ENCODE results near the gene TMEM273.

TMEM273 gene

GRCh38 chr10:49177391-49178355 is 10.5 kb downstream of the TMEM273 start:
- peaks cover 17% of the 10 kb centered on the region for H3K27me3 ChIP-seq (ENCODE audit: insufficient read depth, low read depth, severe bottlenecking)
- H3K27ac ChIP-seq = no peak overlapping the region
- H3K36me3 ChIP-seq = no peaks in the 10 kb centered on the region
- no peaks in the 10 kb centered on the region for H3K9me3 ChIP-seq (ENCODE audit: severe bottlenecking)
- no peak for TF ChIP-seq CTCF (IDR thresholded peaks at IDR 0.05; ENCODE audit: low read depth, low read length)
- H3K4me3 ChIP-seq (ENCODE audit: low read depth, low read length) = no peak overlapping the region
- no peak for DNase-seq

GRCh38 chr10:49176310-49177268 is 11.6 kb downstream of the TMEM273 start:
- no peak for TF ChIP-seq CTCF (IDR thresholded peaks at IDR 0.05; ENCODE audit: low read depth, low read length)
- Histone ChIP-seq H3K27ac (no peak overlapping the region), H3K4me3 (ENCODE audit: low read depth, low read length) (no peak overlapping the region)

GRCh38 chr10:49175587-49176309 is 12.4 kb downstream of the TMEM273 start:
- H3K27ac ChIP-seq = no peak overlapping the region
- no peak for TF ChIP-seq CTCF (IDR thresholded peaks at IDR 0.05; ENCODE audit: low read depth, low read length)
- no peak overlapping the region for H3K4me3 ChIP-seq (ENCODE audit: low read depth, low read length)
- DNase-seq = no peak
- H3K36me3 ChIP-seq = no peaks in the 10 kb centered on the region
- H3K27me3 ChIP-seq (ENCODE audit: insufficient read depth, low read depth, severe bottlenecking) = peaks cover 13% of the 10 kb centered on the region
- no peaks in the 10 kb centered on the region for H3K9me3 ChIP-seq (ENCODE audit: severe bottlenecking)

More at GRCh38 chr10:49176310-49177268, 11.6 kb downstream of the TMEM273 start:
- Histone ChIP-seq H3K27me3 (ENCODE audit: insufficient read depth, low read depth, severe bottlenecking) (peaks cover 17% of the 10 kb centered on the region), H3K9me3 (ENCODE audit: severe bottlenecking) (no peaks in the 10 kb centered on the region), H3K36me3 (no peaks in the 10 kb centered on the region)
- DNase-seq = no peak

GRCh38 chr10:49174926-49175500 is 13.2 kb downstream of the TMEM273 start:
- Histone ChIP-seq H3K36me3 (no peaks in the 10 kb centered on the region), H3K27me3 (ENCODE audit: insufficient read depth, low read depth, severe bottlenecking) (peaks cover 12% of the 10 kb centered on the region), H3K4me3 (ENCODE audit: low read depth, low read length) (no peak overlapping the region), H3K27ac (no peak overlapping the region), H3K9me3 (ENCODE audit: severe bottlenecking) (no peaks in the 10 kb centered on the region)
- no peak for TF ChIP-seq CTCF (IDR thresholded peaks at IDR 0.05; ENCODE audit: low read depth, low read length)
- no peak for DNase-seq

- H3K4me3 ChIP-seq (ENCODE audit: low read depth, low read length) = no peak overlapping the region
- TF ChIP-seq CTCF (IDR thresholded peaks at IDR 0.05; ENCODE audit: low read depth, low read length) = no peak
- no peaks in the 10 kb centered on the region for H3K36me3 ChIP-seq
- DNase-seq = no peak
- H3K27ac ChIP-seq = no peak overlapping the region
- H3K27me3 ChIP-seq (ENCODE audit: insufficient read depth, low read depth, severe bottlenecking) = peaks cover 12% of the 10 kb centered on the region
- no peaks in the 10 kb centered on the region for H3K9me3 ChIP-seq (ENCODE audit: severe bottlenecking)
Measured at GRCh38 chr10:49174261-49174925, 13.8 kb downstream of the TMEM273 start.

All from WERI-Rb-1 (cell line).